Panc1 (cell line): ENCODE data around the gene MED12L. TPM values are rescaled to one million over a fixed set of nuclear protein-coding genes. Genes with fewer than 3 reads are reported as not detected.

ENCODE experiments used
- ATAC-seq: fragments of 200-7000 bp; cut with Tn5 transposase; 2 replicates; pipeline ENCODE4 v1.9.1; 2020; ENCODE audit warnings: mild to moderate bottlenecking, moderate library complexity
- BruUV-seq: library from RNA; stranded (reverse); fragments of 400-500 nt; replicated peaks from 2 replicates; lab custom pipeline; 2021; lab: Mats Ljungman, UMichigan
- CTCF ChIA-PET: fragments of 300-600 bp; sonication (Branson Sonifier 250); formaldehyde crosslinking; loops from one replicate; lab custom pipeline; 2022; ENCODE audit warnings: antibody characterized with exemption; lab: Charles Lee
- POLR2A ChIA-PET: fragments of 300-600 bp; sonication (Branson Sonifier 250); formaldehyde crosslinking; loops from one replicate; lab custom pipeline; 2022; ENCODE audit warnings: antibody characterized with exemption; lab: Charles Lee
- DNase-seq: peaks from one replicate; pipeline ENCODE4 v3.0.0-alpha.2; 2010; ENCODE audit warnings: low read depth, low spot score
- H3K27ac ChIP-seq: 2 replicates; pipeline ENCODE4 v1.5.1; 2011; ENCODE audit warnings: mild to moderate bottlenecking, low read length, inconsistent platforms
- H3K27me3 ChIP-seq: fragments of 200-500 bp; sonication (Bioruptor generic); 2 replicates; pipeline ENCODE4 v1.6.0; 2014; ENCODE audit warnings: low read length, inconsistent platforms; ENCODE audit not compliant: control insufficient read depth, insufficient read depth
- H3K36me3 ChIP-seq: fragments of 200-500 bp; sonication (Bioruptor generic); 2 replicates; pipeline ENCODE4 v1.5.1; 2014; ENCODE audit warnings: inconsistent platforms, mild to moderate bottlenecking, low read length, moderate library complexity; ENCODE audit not compliant: control insufficient read depth, insufficient read depth
- H3K4me1 ChIP-seq: 2 replicates; pipeline ENCODE4 v1.5.1; 2011; ENCODE audit warnings: inconsistent platforms, mild to moderate bottlenecking, low read length, moderate library complexity; ENCODE audit not compliant: control insufficient read depth, insufficient read depth
- H3K4me3 ChIP-seq, 2 experiments: 2 replicates each; pipeline ENCODE4 v1.5.1; 2011 to 2012; ENCODE audit warnings: low read depth in 2 of 2, low read length in 2 of 2, mild to moderate bottlenecking in 2 of 2, inconsistent platforms in 1 of 2, moderate library complexity in 1 of 2
- H3K9me3 ChIP-seq: fragments of 200-500 bp; sonication (Bioruptor generic); 2 replicates; pipeline ENCODE4 v1.5.1; 2014; ENCODE audit warnings: low read depth, mild to moderate bottlenecking, inconsistent platforms, low read length, moderate library complexity; ENCODE audit not compliant: control insufficient read depth, insufficient read depth
- CTCF ChIP-seq: fragments of 450-650 bp; IDR thresholded peaks from 2 replicates; pipeline ENCODE4 v1.5.1; 2017; ENCODE audit warnings: mild to moderate bottlenecking
- POLR2AphosphoS5 ChIP-seq: IDR thresholded peaks from 2 replicates; pipeline ENCODE4 v1.6.1; 2012; ENCODE audit warnings: mild to moderate bottlenecking, low read depth, low read length, moderate library complexity
- REST ChIP-seq, 2 experiments: IDR thresholded peaks; 2 replicates each; pipeline ENCODE4 v1.6.1; 2011 to 2012; ENCODE audit warnings: low read depth in 2 of 2, control low read depth in 1 of 2, low read length in 1 of 2, mild to moderate bottlenecking in 1 of 2, moderate library complexity in 1 of 2; ENCODE audit not compliant: insufficient read depth in 1 of 2
- SIN3A ChIP-seq: IDR thresholded peaks from 2 replicates; pipeline ENCODE4 v1.6.1; 2012; ENCODE audit warnings: low read depth, mild to moderate bottlenecking, low read length, moderate library complexity, borderline replicate concordance; ENCODE audit not compliant: insufficient read depth
- TCF7L2 ChIP-seq: IDR thresholded peaks from 2 replicates; pipeline ENCODE4 v1.6.1; 2011; ENCODE audit warnings: mild to moderate bottlenecking, low read depth, low read length, inconsistent platforms
- in situ Hi-C: cut with HindIII; loops from 2 replicates; pipeline ENCODE4 v1.10.0; 2016; ENCODE audit warnings: low sequenced_read_pairs, low pct_unique_long_range_greater_than_20kb
- intact Hi-C: fragments of 100-400 bp; cut with micrococcal nuclease; formaldehyde crosslinking; loops from one replicate; pipeline ENCODE4 v1.10.0; 2022; ENCODE audit not compliant: unreplicated experiment
- total RNA-seq: library from RNA; stranded (reverse); gene quantifications from one replicate; pipeline ENCODE4 v1.2.1, GENCODE V29; 2021; ENCODE audit not compliant: unreplicated experiment

The MED12L gene
- total RNA-seq, 1 experiment from 2014 or later: 2.8 TPM

GRCh38 chr3:151383111-151383510 is 297.6 kb downstream of the MED12L start:
- no peak overlapping the region for H3K4me3 ChIP-seq
- no peaks in the 10 kb centered on the region for H3K4me1 ChIP-seq
- H3K27me3 ChIP-seq: no peaks in the 10 kb centered on the region
- no peak for TF ChIP-seq CTCF
- TF ChIP-seq SIN3A: no peak
- no peak for TF ChIP-seq REST (IDR thresholded peaks at IDR 0.05; ENCODE audit: insufficient read depth in 1 of 2, low read depth in 2 of 2, low read length in 1 of 2)
- TF ChIP-seq POLR2AphosphoS5: no peak
- no peak overlapping the region for H3K27ac ChIP-seq
- DNase-seq: no peak
- in situ Hi-C loops: no loop called here
- no peak for ATAC-seq
- BruUV-seq: no TSS peak
- H3K36me3 ChIP-seq: no peaks in the 10 kb centered on the region
- CTCF ChIA-PET: no interaction called here
- intact Hi-C loops: no loop called here
- POLR2A ChIA-PET: no interaction called here
- H3K9me3 ChIP-seq: no peaks in the 10 kb centered on the region

- in situ Hi-C loops: no loop called here
- TF ChIP-seq REST (IDR thresholded peaks at IDR 0.05; ENCODE audit: insufficient read depth in 1 of 2, low read depth in 2 of 2, low read length in 1 of 2) (no peak), POLR2AphosphoS5 (no peak), SIN3A (no peak), TCF7L2 (no peak), CTCF (no peak)
- Histone ChIP-seq H3K9me3 (no peaks in the 10 kb centered on the region), H3K27me3 (no peaks in the 10 kb centered on the region), H3K4me1 (no peaks in the 10 kb centered on the region), H3K4me3 (no peak overlapping the region), H3K36me3 (no peaks in the 10 kb centered on the region), H3K27ac (no peak overlapping the region)
- no TSS peak for BruUV-seq
- DNase-seq (no peak), ATAC-seq (no peak)
- intact Hi-C loops: no loop called here
- POLR2A ChIA-PET: no interaction called here
- CTCF ChIA-PET: no interaction called here
These were observed 298.5 kb downstream of the MED12L start for GRCh38 chr3:151383956-151384355.
